Muscle layer of duodenum (tissue), 2 donors: ENCODE results near the gene KCNJ5.

Experiments
- H3K27ac ChIP-seq: one replicate; pipeline ENCODE4 v1.7.0; 2013; ENCODE audit warnings: mild to moderate bottlenecking, low read length
- H3K27me3 ChIP-seq: one replicate; pipeline ENCODE4 v1.7.0; 2013; ENCODE audit warnings: low read depth, mild to moderate bottlenecking, control low read depth, low read length
- H3K36me3 ChIP-seq, 2 donors: one replicate each; pipeline ENCODE4 v1.7.0; 2013; ENCODE audit warnings: low read length in 2 of 2, control low read depth in 1 of 2, mild to moderate bottlenecking in 1 of 2; ENCODE audit not compliant: insufficient read depth in 2 of 2, control insufficient read depth in 1 of 2
- H3K4me1 ChIP-seq, 2 donors: one replicate each; pipeline ENCODE4 v1.7.0; 2013; ENCODE audit warnings: low read length in 2 of 2, mild to moderate bottlenecking in 2 of 2, control low read depth in 1 of 2, moderate library complexity in 1 of 2; ENCODE audit not compliant: insufficient read depth in 2 of 2, control insufficient read depth in 1 of 2
- H3K4me3 ChIP-seq, 2 donors: one replicate each; pipeline ENCODE4 v1.7.0; 2013; ENCODE audit warnings: low read length in 2 of 2, low read depth in 1 of 2, mild to moderate bottlenecking in 1 of 2
- H3K9me3 ChIP-seq, 2 donors: one replicate each; pipeline ENCODE4 v1.7.0; 2013; ENCODE audit warnings: low read length in 2 of 2, control low read depth in 1 of 2, mild to moderate bottlenecking in 1 of 2; ENCODE audit not compliant: control insufficient read depth in 1 of 2
- donor health status: healthy.

KCNJ5 gene

GRCh38 chr11:128948583-128948982 is 57.4 kb downstream of the KCNJ5 start:
- no peaks in the 10 kb centered on the region for H3K27me3 ChIP-seq

GRCh38 chr11:128949791-128950454 is 58.8 kb downstream of the KCNJ5 start:
- no peak overlapping the region for H3K4me3 ChIP-seq

More at GRCh38 chr11:128948583-128948982, 57.4 kb downstream of the KCNJ5 start:
- no peaks in the 10 kb centered on the region for H3K4me1 ChIP-seq
- no peaks in the 10 kb centered on the region for H3K36me3 ChIP-seq
- H3K4me3 ChIP-seq, result no peak overlapping the region
- H3K27ac ChIP-seq, result no peak overlapping the region
- H3K9me3 ChIP-seq, result no peaks in the 10 kb centered on the region

GRCh38 chr11:128953151-128953550 is 62.0 kb downstream of the KCNJ5 start:
- Histone ChIP-seq H3K27me3 (no peaks in the 10 kb centered on the region), H3K9me3 (no peaks in the 10 kb centered on the region), H3K4me1 (no peaks in the 10 kb centered on the region), H3K4me3 (no peak overlapping the region), H3K36me3 (no peaks in the 10 kb centered on the region), H3K27ac (no peak overlapping the region)

More at GRCh38 chr11:128949791-128950454, 58.8 kb downstream of the KCNJ5 start:
- Histone ChIP-seq H3K27ac (no peak overlapping the region), H3K27me3 (no peaks in the 10 kb centered on the region), H3K36me3 (no peaks in the 10 kb centered on the region), H3K9me3 (no peaks in the 10 kb centered on the region), H3K4me1 (no peaks in the 10 kb centered on the region)

GRCh38 chr11:128955636-128956035 is 64.5 kb downstream of the KCNJ5 start:
- no peaks in the 10 kb centered on the region for H3K36me3 ChIP-seq

DNA sequence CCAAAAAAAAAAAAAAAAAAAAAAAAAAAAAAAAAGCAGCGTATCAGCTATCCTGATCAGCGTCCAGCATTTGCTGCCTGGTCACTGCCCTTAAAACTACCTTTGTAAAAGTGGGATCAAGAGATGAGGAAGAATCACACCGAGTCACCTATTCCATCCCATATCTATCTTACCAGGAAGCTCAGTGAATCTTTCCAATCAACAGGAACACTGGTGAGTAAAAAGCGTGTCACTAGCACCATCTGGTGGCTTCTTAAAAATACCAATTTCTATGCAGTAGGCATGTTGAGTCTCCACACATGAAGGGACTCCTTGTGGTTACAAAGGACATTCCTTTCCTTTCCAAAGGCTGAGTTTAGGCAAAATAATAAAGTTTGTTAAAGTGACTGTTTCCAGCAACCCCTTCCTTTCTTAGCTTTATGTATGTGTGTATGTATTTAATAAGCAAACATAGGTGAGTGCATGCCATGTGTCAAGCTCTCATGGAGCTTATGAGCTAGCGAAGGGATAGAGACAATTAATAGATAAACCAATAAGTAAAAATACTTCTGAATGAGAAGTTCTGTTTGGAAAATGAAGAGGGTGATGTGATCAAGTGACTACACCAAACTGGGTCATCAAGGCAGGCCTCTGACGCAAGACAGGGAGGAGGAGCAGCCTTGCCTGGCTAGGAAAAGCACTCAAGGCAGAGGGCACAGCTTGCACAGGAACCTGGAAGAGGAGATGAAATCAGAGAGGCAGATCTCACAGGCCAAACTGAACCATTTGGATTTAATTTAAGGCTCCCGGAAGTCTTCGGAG is 65.4 kb downstream of the KCNJ5 start:
- Histone ChIP-seq H3K27ac (no peak overlapping the region), H3K4me1 (no peaks in the 10 kb centered on the region), H3K9me3 (no peaks in the 10 kb centered on the region), H3K4me3 (no peak overlapping the region), H3K27me3 (no peaks in the 10 kb centered on the region), H3K36me3 (no peaks in the 10 kb centered on the region)

More at GRCh38 chr11:128955636-128956035, 64.5 kb downstream of the KCNJ5 start:
- Histone ChIP-seq H3K27ac (no peak overlapping the region), H3K9me3 (no peaks in the 10 kb centered on the region), H3K4me1 (no peaks in the 10 kb centered on the region), H3K27me3 (no peaks in the 10 kb centered on the region), H3K4me3 (no peak overlapping the region)

GRCh38 chr11:128957202-128957482 is 66.0 kb downstream of the KCNJ5 start:
- Histone ChIP-seq H3K9me3 (no peaks in the 10 kb centered on the region), H3K27me3 (no peaks in the 10 kb centered on the region), H3K27ac (no peak overlapping the region), H3K36me3 (no peaks in the 10 kb centered on the region), H3K4me3 (no peak overlapping the region), H3K4me1 (no peaks in the 10 kb centered on the region)

GRCh38 chr11:128961645-128962044 is 70.5 kb downstream of the KCNJ5 start:
- no peaks in the 10 kb centered on the region for H3K9me3 ChIP-seq

GRCh38 chr11:128962896-128963295 is 71.7 kb downstream of the KCNJ5 start:
- H3K36me3 ChIP-seq, result no peaks in the 10 kb centered on the region
- H3K27ac ChIP-seq, result no peak overlapping the region
- H3K4me3 ChIP-seq, result no peak overlapping the region
- H3K9me3 ChIP-seq, result no peaks in the 10 kb centered on the region
- no peaks in the 10 kb centered on the region for H3K4me1 ChIP-seq
- no peaks in the 10 kb centered on the region for H3K27me3 ChIP-seq

More at GRCh38 chr11:128961645-128962044, 70.5 kb downstream of the KCNJ5 start:
- no peaks in the 10 kb centered on the region for H3K36me3 ChIP-seq
- H3K4me1 ChIP-seq, result no peaks in the 10 kb centered on the region
- no peaks in the 10 kb centered on the region for H3K27me3 ChIP-seq
- H3K4me3 ChIP-seq, result no peak overlapping the region
- H3K27ac ChIP-seq, result no peak overlapping the region

- Histone ChIP-seq H3K4me1 (no peaks in the 10 kb centered on the region), H3K4me3 (no peak overlapping the region), H3K9me3 (no peaks in the 10 kb centered on the region), H3K27ac (no peak overlapping the region), H3K27me3 (no peaks in the 10 kb centered on the region), H3K36me3 (peaks cover 0 to 6% of the 10 kb centered on the region in 2 donors)
Observed at GRCh38 chr11:128963744-128964325, 72.7 kb downstream of the KCNJ5 start.

DNA sequence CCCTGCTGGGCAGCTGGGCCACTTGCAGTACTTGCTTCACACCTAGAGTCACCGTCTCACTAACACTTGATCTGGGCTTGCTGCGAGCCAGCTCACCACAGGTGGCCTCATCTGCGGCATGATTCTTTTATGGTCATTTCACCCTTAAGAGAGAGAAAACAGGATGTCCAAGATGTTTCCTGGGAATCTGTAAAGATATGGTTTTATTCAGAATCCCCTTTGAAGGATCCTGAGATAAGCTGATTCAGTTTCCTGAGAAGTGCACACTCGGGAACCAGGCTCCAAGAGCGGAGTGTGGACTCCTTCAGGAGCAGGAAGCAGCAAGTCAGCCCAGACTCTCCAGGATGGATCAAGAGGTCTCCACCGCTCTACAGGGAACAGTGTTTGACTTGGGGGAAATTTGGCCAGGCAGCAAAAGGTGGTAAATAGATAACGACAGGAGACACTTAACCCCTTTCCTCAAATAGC is 73.3 kb downstream of the KCNJ5 start:
- no peaks in the 10 kb centered on the region for H3K9me3 ChIP-seq
- no peak overlapping the region for H3K27ac ChIP-seq
- no peaks in the 10 kb centered on the region for H3K27me3 ChIP-seq
- H3K4me1 ChIP-seq, result no peaks in the 10 kb centered on the region
- no peak overlapping the region for H3K4me3 ChIP-seq
- H3K36me3 ChIP-seq, result peaks cover 4 to 13% of the 10 kb centered on the region in 2 donors

DNA sequence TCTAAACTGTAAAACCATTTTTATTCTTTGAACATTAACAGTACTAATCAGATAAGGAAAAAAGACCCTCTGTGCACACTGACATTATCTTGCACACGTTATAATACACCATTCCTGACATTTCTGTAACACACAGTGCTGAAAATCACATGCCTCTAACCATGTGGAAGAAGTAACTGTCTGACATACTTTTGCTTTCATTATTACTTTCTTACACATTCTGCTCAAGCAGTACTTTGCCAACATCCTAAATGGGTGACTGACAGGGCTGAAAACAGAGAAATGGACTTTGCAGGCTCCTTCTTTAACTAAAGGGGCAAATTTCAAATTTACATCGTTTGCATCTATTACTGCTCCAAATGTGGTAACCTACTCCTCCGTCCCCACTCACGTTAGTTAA is 74.3 kb downstream of the KCNJ5 start:
- Histone ChIP-seq H3K27me3 (no peaks in the 10 kb centered on the region), H3K9me3 (no peaks in the 10 kb centered on the region), H3K27ac (no peak overlapping the region), H3K4me1 (no peaks in the 10 kb centered on the region), H3K36me3 (peaks cover 13 to 22% of the 10 kb centered on the region in 2 donors), H3K4me3 (no peak overlapping the region)
